BJ (cell line): ENCODE measurements around the gene APCDD1L. TPM values are rescaled to one million over a fixed set of nuclear protein-coding genes. Genes with fewer than 3 reads are reported as not detected.

Experiments
- CTCF ChIA-PET: fragments of 350-600 bp; formaldehyde crosslinking; extraction: SDS; loops from one replicate; lab custom pipeline; 2021; ENCODE audit warnings: antibody characterized with exemption, inconsistent platforms; lab: Yijun Ruan, JAX
- POLR2A ChIA-PET: fragments of 300-600 bp; sonication (Branson Sonifier 250); formaldehyde crosslinking; extraction: SDS; loops from one replicate; lab custom pipeline; 2021; ENCODE audit warnings: antibody characterized with exemption; lab: Charles Lee
- DNase-seq: peaks from one replicate; pipeline ENCODE4 v3.0.0-alpha.2; 2011; ENCODE audit warnings: low read depth
- H3K27me3 ChIP-seq: 2 replicates; pipeline ENCODE4 v1.6.0; 2011; ENCODE audit warnings: low read length; ENCODE audit not compliant: control insufficient read depth, insufficient read depth
- H3K36me3 ChIP-seq: 2 replicates; pipeline ENCODE4 v1.5.1; 2011; ENCODE audit warnings: low read length; ENCODE audit not compliant: control insufficient read depth, insufficient read depth
- H3K4me3 ChIP-seq: 2 replicates; pipeline ENCODE4 v1.5.1; 2011; ENCODE audit warnings: low read depth, mild to moderate bottlenecking, control low read depth, low read length
- CTCF ChIP-seq: IDR thresholded peaks from 2 replicates; pipeline ENCODE4 v1.5.1; 2011; ENCODE audit warnings: low read depth, mild to moderate bottlenecking, control low read depth, inconsistent platforms, low read length, moderate library complexity; ENCODE audit not compliant: insufficient read depth
- polyA plus RNA-seq: library from polyadenylated mRNA; depleted of rRNA; stranded (reverse); fragments of >200 nt; gene quantifications from 2 replicates; pipeline ENCODE4 v1.2.3, GENCODE V29; 2011

The APCDD1L gene
- polyA plus RNA-seq, 1 experiment: 2.5 TPM

- Histone ChIP-seq H3K4me3 (no peak overlapping the region), H3K36me3 (no peaks in the 10 kb centered on the region), H3K27me3 (no peaks in the 10 kb centered on the region)
- TF ChIP-seq CTCF: no peak
- POLR2A ChIA-PET: no interaction called here
- no peak for DNase-seq
- CTCF ChIA-PET: no interaction called here
Observed at GRCh38 chr20:58461104-58461503, 54.1 kb downstream of the APCDD1L start.

- no peak overlapping the region for H3K4me3 ChIP-seq
- H3K36me3 ChIP-seq: no peaks in the 10 kb centered on the region
- H3K27me3 ChIP-seq: no peaks in the 10 kb centered on the region
- CTCF ChIA-PET: interaction anchor here (0.8 to 1.4 kb wide), 2 partner anchors 22 to 380 kb away, joined by 3 to 4 read pairs; no protein-coding TSS in a partner anchor
- no peak for TF ChIP-seq CTCF
- DNase-seq: no peak
- POLR2A ChIA-PET: no interaction called here
Observed at GRCh38 chr20:58459058-58459750, 56.0 kb downstream of the APCDD1L start.

- Histone ChIP-seq H3K36me3 (no peaks in the 10 kb centered on the region), H3K27me3 (no peaks in the 10 kb centered on the region), H3K4me3 (no peak overlapping the region)
- CTCF ChIA-PET: interaction anchor here (0.8 to 1.3 kb wide), 2 partner anchors 221 to 381 kb away, joined by 3 to 4 read pairs; no protein-coding TSS in a partner anchor
- POLR2A ChIA-PET: no interaction called here
- no peak for TF ChIP-seq CTCF
- no peak for DNase-seq
Observed at GRCh38 chr20:58458342-58459057, 56.7 kb downstream of the APCDD1L start.

GRCh38 chr20:58457083-58457695 lies 58.0 kb downstream of the APCDD1L start:
- Histone ChIP-seq H3K27me3 (no peaks in the 10 kb centered on the region), H3K36me3 (no peaks in the 10 kb centered on the region), H3K4me3 (no peak overlapping the region)
- CTCF ChIA-PET: interaction anchor here (1.0 to 1.3 kb wide), 2 partner anchors 9 to 219 kb away, joined by 3 to 4 read pairs; no protein-coding TSS in a partner anchor
- no peak for DNase-seq
- TF ChIP-seq CTCF: no peak
- POLR2A ChIA-PET: no interaction called here

- Histone ChIP-seq H3K4me3 (no peak overlapping the region), H3K36me3 (no peaks in the 10 kb centered on the region), H3K27me3 (no peaks in the 10 kb centered on the region)
- no peak for TF ChIP-seq CTCF
- DNase-seq: no peak
- ChIA-PET CTCF (interaction anchor here (1.2 kb wide), 1 partner anchor 219 kb away, joined by 3 read pairs; no protein-coding TSS in a partner anchor), POLR2A (no interaction called here)
Observed at GRCh38 chr20:58454460-58454859, 60.7 kb downstream of the APCDD1L start.
